Stimulated activated naive CD8-positive, alpha-beta T cell treated with anti-CD3 and anti-CD28 coated beads, Interleukin-15, amount 100 ng/mL, for 72 hours (primary cell): ENCODE results near the gene MREG.
"Not testable (repeated sequence)": the region's sequence is repeated elsewhere in the genome, so short reads cannot be mapped to it uniquely, and the experiment has no call there.

Source experiments
- ATAC-seq: fragments of 150-1000 bp; cut with Tn5 transposase; 2 replicates; pipeline ENCODE4 v1.10.0; 2021; ENCODE audit warnings: mild to moderate bottlenecking, moderate library complexity
- DNase-seq, 2 donors: peaks; one replicate each; pipeline ENCODE4 v3.0.0; 2021 to 2022
- H3K27ac Mint-ChIP-seq, 2 donors: one replicate each; pipeline ENCODE4 v1.8.0; 2022; ENCODE audit warnings: mild to moderate bottlenecking in 2 of 2, mixed read lengths in 2 of 2, moderate library complexity in 2 of 2
- H3K27me3 Mint-ChIP-seq: one replicate; pipeline ENCODE4 v1.8.0; 2022; ENCODE audit warnings: mixed read lengths
- H3K4me1 Mint-ChIP-seq: one replicate; pipeline ENCODE4 v1.8.0; 2022; ENCODE audit warnings: mild to moderate bottlenecking, mixed read lengths
- H3K4me3 Mint-ChIP-seq, 2 donors: one replicate each; pipeline ENCODE4 v1.8.0; 2022; ENCODE audit warnings: mild to moderate bottlenecking in 2 of 2, mixed read lengths in 2 of 2, moderate library complexity in 1 of 2
- H3K9me3 Mint-ChIP-seq, 2 donors: one replicate each; pipeline ENCODE4 v1.8.0; 2022; ENCODE audit warnings: mixed read lengths in 2 of 2

MREG gene

GRCh38 chr2:216009215-216009614 lies 4.1 kb downstream of the MREG start:
- not testable (repeated sequence) for H3K4me3 Mint-ChIP-seq, DNase-seq, ATAC-seq, H3K9me3 Mint-ChIP-seq, H3K27ac Mint-ChIP-seq, H3K27me3 Mint-ChIP-seq
- H3K4me1 Mint-ChIP-seq, result peaks cover 51% of the 10 kb centered on the region

- peaks cover 54% of the 10 kb centered on the region for H3K4me1 Mint-ChIP-seq
- DNase-seq, result no peak
- H3K27me3 Mint-ChIP-seq, result no peaks in the 10 kb centered on the region
- no peak for ATAC-seq
- H3K27ac Mint-ChIP-seq, result no peak overlapping the region
- H3K9me3 Mint-ChIP-seq, result no peaks in the 10 kb centered on the region
- no peak overlapping the region for H3K4me3 Mint-ChIP-seq
Observed at GRCh38 chr2:216008387-216008786, 5.0 kb downstream of the MREG start.

GRCh38 chr2:216006164-216006663 lies 7.1 kb downstream of the MREG start:
- Mint-ChIP-seq H3K4me3 (peak overlapping the region; percentile 63 to 67), H3K4me1 (peaks cover 43% of the 10 kb centered on the region), H3K9me3 (no peaks in the 10 kb centered on the region), H3K27me3 (no peaks in the 10 kb centered on the region), H3K27ac (peak overlapping the region in 1 of 2 donors; percentile 48)
- DNase-seq, result peak; percentile 7 to 39
- peak; percentile 77 for ATAC-seq

- Mint-ChIP-seq H3K4me1 (peaks cover 41% of the 10 kb centered on the region), H3K27ac (no peak overlapping the region), H3K9me3 (no peaks in the 10 kb centered on the region), H3K4me3 (peak overlapping the region in 1 of 2 donors; percentile 28), H3K27me3 (no peaks in the 10 kb centered on the region)
- ATAC-seq (peak; percentile 52), DNase-seq (no peak)
Observed at GRCh38 chr2:216004697-216005283, 8.6 kb downstream of the MREG start.

GRCh38 chr2:216003876-216004696 lies 9.3 kb downstream of the MREG start:
- Mint-ChIP-seq H3K27ac (peak overlapping the region in 1 of 2 donors; percentile 1), H3K4me1 (peaks cover 41% of the 10 kb centered on the region), H3K4me3 (no peak overlapping the region), H3K27me3 (no peaks in the 10 kb centered on the region), H3K9me3 (no peaks in the 10 kb centered on the region)
- DNase-seq, result no peak
- no peak for ATAC-seq

- H3K4me1 Mint-ChIP-seq, result peaks cover 43% of the 10 kb centered on the region
- no peaks in the 10 kb centered on the region for H3K9me3 Mint-ChIP-seq
- no peaks in the 10 kb centered on the region for H3K27me3 Mint-ChIP-seq
- peak overlapping the region; percentile 0 to 91 for H3K27ac Mint-ChIP-seq
- ATAC-seq (no peak), DNase-seq (no peak)
- no peak overlapping the region for H3K4me3 Mint-ChIP-seq
Observed at GRCh38 chr2:216002693-216003092, 10.7 kb downstream of the MREG start.

- Mint-ChIP-seq H3K4me1 (peaks cover 47% of the 10 kb centered on the region), H3K27ac (peak overlapping the region; percentile 0 to 91), H3K27me3 (no peaks in the 10 kb centered on the region), H3K4me3 (no peak overlapping the region), H3K9me3 (no peaks in the 10 kb centered on the region)
- DNase-seq, result no peak
- ATAC-seq, result no peak
Observed at GRCh38 chr2:216002101-216002678, 11.2 kb downstream of the MREG start.

- H3K9me3 Mint-ChIP-seq, result no peaks in the 10 kb centered on the region
- no peak overlapping the region for H3K27ac Mint-ChIP-seq
- H3K4me3 Mint-ChIP-seq, result no peak overlapping the region
- no peak for DNase-seq
- peak; percentile 16 for ATAC-seq
- peaks cover 40% of the 10 kb centered on the region for H3K4me1 Mint-ChIP-seq
- no peaks in the 10 kb centered on the region for H3K27me3 Mint-ChIP-seq
Observed at GRCh38 chr2:216001216-216002100, 11.9 kb downstream of the MREG start.

- Mint-ChIP-seq H3K4me3 (no peak overlapping the region), H3K9me3 (no peaks in the 10 kb centered on the region), H3K27ac (no peak overlapping the region), H3K4me1 (peaks cover 15% of the 10 kb centered on the region), H3K27me3 (no peaks in the 10 kb centered on the region)
- no peak for ATAC-seq
- no peak for DNase-seq
Observed at GRCh38 chr2:215998636-215999035, 14.7 kb downstream of the MREG start.

- no peaks in the 10 kb centered on the region for H3K27me3 Mint-ChIP-seq
- no peak for ATAC-seq
- peaks cover 6% of the 10 kb centered on the region for H3K4me1 Mint-ChIP-seq
- no peak for DNase-seq
- H3K27ac Mint-ChIP-seq, result no peak overlapping the region
- peaks cover 0 to 5% of the 10 kb centered on the region in 2 donors for H3K9me3 Mint-ChIP-seq
- no peak overlapping the region for H3K4me3 Mint-ChIP-seq
Observed at GRCh38 chr2:215997219-215997618, 16.1 kb downstream of the MREG start.

- ATAC-seq (no peak), DNase-seq (no peak)
- H3K4me3 Mint-ChIP-seq, result no peak overlapping the region
- H3K27ac Mint-ChIP-seq, result no peak overlapping the region
- H3K9me3 Mint-ChIP-seq, result peaks cover 15 to 28% of the 10 kb centered on the region in 2 donors
- H3K4me1 Mint-ChIP-seq, result peaks cover 6% of the 10 kb centered on the region
- H3K27me3 Mint-ChIP-seq, result no peaks in the 10 kb centered on the region
Observed at GRCh38 chr2:215994911-215995310, 18.4 kb downstream of the MREG start.

GRCh38 chr2:215988556-215989207 lies 24.7 kb downstream of the MREG start:
- ATAC-seq, H3K27ac Mint-ChIP-seq, DNase-seq, H3K27me3 Mint-ChIP-seq, H3K4me1 Mint-ChIP-seq, H3K4me3 Mint-ChIP-seq: not testable (repeated sequence)
- peaks cover 32 to 53% of the 10 kb centered on the region in 2 donors for H3K9me3 Mint-ChIP-seq

GRCh38 chr2:215985257-215985656 lies 28.1 kb downstream of the MREG start:
- Mint-ChIP-seq H3K9me3 (peaks cover 17 to 30% of the 10 kb centered on the region in 2 donors), H3K4me3 (no peak overlapping the region), H3K27ac (no peak overlapping the region), H3K4me1 (peaks cover 4% of the 10 kb centered on the region), H3K27me3 (no peaks in the 10 kb centered on the region)
- no peak for ATAC-seq
- DNase-seq, result no peak

- DNase-seq (no peak), ATAC-seq (no peak)
- H3K27me3 Mint-ChIP-seq, result no peaks in the 10 kb centered on the region
- H3K9me3 Mint-ChIP-seq, result peaks cover 17 to 24% of the 10 kb centered on the region in 2 donors
- H3K4me1 Mint-ChIP-seq, result peaks cover 4% of the 10 kb centered on the region
- H3K27ac Mint-ChIP-seq, result no peak overlapping the region
- no peak overlapping the region for H3K4me3 Mint-ChIP-seq
Observed at GRCh38 chr2:215984661-215985060, 28.7 kb downstream of the MREG start.
